Sigmoid colon (tissue), 4 donors: ENCODE results near the gene GGT7.

Experiments
- CTCF ChIP-seq, 4 experiments: fragments of 450-650 bp in 3 of 4; fragments of 200-600 bp in 1 of 4; IDR thresholded peaks; one replicate each; pipeline ENCODE4 v1.5.1; 2016 to 2019; ENCODE audit warnings: antibody characterized with exemption in 4 of 4, mild to moderate bottlenecking in 3 of 4, moderate library complexity in 2 of 4
- EP300 ChIP-seq, 4 donors: sonication (generic); formaldehyde crosslinking; IDR thresholded peaks; one replicate each; pipeline ENCODE4 v1.6.1; 2017; ENCODE audit warnings: antibody characterized with exemption in 4 of 4
- POLR2A ChIP-seq, 2 donors: fragments of 450-650 bp; IDR thresholded peaks; one replicate each; pipeline ENCODE4 v1.6.1; 2016; ENCODE audit warnings: antibody characterized with exemption in 2 of 2, mild to moderate bottlenecking in 2 of 2, moderate library complexity in 2 of 2
- POLR2AphosphoS5 ChIP-seq, 4 donors: sonication (generic); formaldehyde crosslinking; IDR thresholded peaks; one replicate each; pipeline ENCODE4 v1.6.1; 2017; ENCODE audit warnings: antibody characterized with exemption in 4 of 4

DNA sequence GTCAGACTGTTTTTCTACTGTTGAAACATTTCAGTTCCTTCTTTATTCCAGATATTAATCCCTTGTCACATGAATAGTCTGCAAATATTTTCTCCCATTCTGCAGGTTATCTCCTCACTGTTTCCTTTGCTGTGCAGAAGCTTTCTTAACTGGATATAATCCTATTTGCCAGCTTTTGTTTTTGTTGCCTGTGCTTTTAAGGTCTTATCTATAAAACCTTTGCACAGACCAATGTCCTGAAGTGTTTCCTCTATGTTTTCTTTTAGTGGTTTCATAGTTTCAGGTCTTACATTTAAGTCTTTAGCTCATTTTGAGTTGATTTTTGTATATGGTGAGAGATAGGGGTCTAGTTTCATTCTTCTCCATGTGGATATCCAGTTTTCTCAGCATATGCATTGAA is 66.4 kb downstream of the GGT7 start:
- TF ChIP-seq CTCF (IDR thresholded peaks at IDR 0.05), result no peak
- TF ChIP-seq POLR2A (IDR thresholded peaks at IDR 0.05), result no peak
- no peak for TF ChIP-seq EP300 (IDR thresholded peaks at IDR 0.05)
- no peak for TF ChIP-seq POLR2AphosphoS5 (IDR thresholded peaks at IDR 0.05)
